Spleen (tissue), 11 donors: ENCODE results near the gene RNF225. TPM values are rescaled to one million over a fixed set of nuclear protein-coding genes. Genes with fewer than 3 reads are reported as not detected.
A peak's percentile ranks its signal among the peaks of the same experiment; 100 is the strongest.

Experiments
- DNase-seq: peaks from one replicate; pipeline ENCODE4 v3.0.0-alpha.2; 2020
- H3K27ac ChIP-seq, 8 donors: fragments of 200-600 bp; sonication (generic) in 7 of 8; 1 replicate in 4 of 8; 2 replicates in 4 of 8; pipeline versions ENCODE4 v1.5.0 to v1.8.0; 2016 to 2021; ENCODE audit warnings: inconsistent platforms in 4 of 8, mild to moderate bottlenecking in 4 of 8, moderate library complexity in 1 of 8
- H3K27me3 ChIP-seq, 7 donors: fragments of 200-600 bp; sonication (generic) in 6 of 7; replicated peaks in 1 of 7; 1 replicate in 4 of 7; 2 replicates in 3 of 7; pipeline versions ENCODE4 v1.5.0 to v1.8.0; 2016 to 2021; ENCODE audit warnings: inconsistent platforms in 3 of 7, mild to moderate bottlenecking in 1 of 7
- H3K36me3 ChIP-seq, 6 donors: fragments of 200-600 bp; sonication (generic) in 5 of 6; 1 replicate in 4 of 6; 2 replicates in 2 of 6; pipeline versions ENCODE4 v1.5.0 to v1.8.0; 2016 to 2021; ENCODE audit warnings: inconsistent platforms in 2 of 6
- H3K4me1 ChIP-seq, 6 donors: fragments of 200-600 bp; sonication (generic) in 5 of 6; 1 replicate in 3 of 6; 2 replicates in 3 of 6; pipeline versions ENCODE4 v1.5.0 to v1.8.0; 2016 to 2021; ENCODE audit warnings: inconsistent platforms in 3 of 6
- H3K4me3 ChIP-seq, 8 donors: fragments of 200-600 bp; sonication (generic) in 7 of 8; 1 replicate in 4 of 8; 2 replicates in 4 of 8; pipeline versions ENCODE4 v1.5.0 to v1.8.0; 2016 to 2021; ENCODE audit warnings: inconsistent platforms in 4 of 8, mild to moderate bottlenecking in 4 of 8, moderate library complexity in 2 of 8
- H3K9me3 ChIP-seq, 8 donors: fragments of 200-600 bp; sonication (generic) in 7 of 8; 1 replicate in 4 of 8; 2 replicates in 4 of 8; pipeline versions ENCODE4 v1.5.0 to v1.8.0; 2016 to 2021; ENCODE audit warnings: inconsistent platforms in 4 of 8
- CTCF ChIP-seq, 11 experiments: fragments of 200-600 bp in 7 of 11; fragments of 450-650 bp in 4 of 11; sonication (generic) in 4 of 11; IDR thresholded peaks in 8 of 11; conservative IDR thresholded peaks in 3 of 11; 1 replicate in 7 of 11; 2 replicates in 4 of 11; pipeline versions ENCODE4 v1.4.0 to v1.8.0; 2016 to 2021; ENCODE audit warnings: antibody characterized with exemption in 11 of 11, inconsistent platforms in 4 of 11, mild to moderate bottlenecking in 1 of 11
- POLR2A ChIP-seq, 3 donors: fragments of 450-650 bp; IDR thresholded peaks; one replicate each; pipeline ENCODE4 v1.5.1; 2017; ENCODE audit warnings: antibody characterized with exemption in 3 of 3, mild to moderate bottlenecking in 1 of 3
- POLR2AphosphoS5 ChIP-seq, 3 donors: sonication (generic); formaldehyde crosslinking; IDR thresholded peaks; one replicate each; pipeline ENCODE4 v1.5.1; 2017; ENCODE audit warnings: antibody characterized with exemption in 3 of 3
- WGBS, 5 donors: extraction: QIAGEN DNeasy Blood & Tissue Kit in 3 of 5; methylation state at CpG; one replicate each; pipeline versions ENCODE4 v1.1.5 to v1.1.7; 2013 to 2018; 5-methylcytosine and 5-hydroxymethylcytosine counted together
- intact Hi-C: fragments of 100-400 bp; cut with DNase I; formaldehyde crosslinking; loops from one replicate; pipeline ENCODE4 v1.15.0; 2023; ENCODE audit warnings: low total_unique reads
- polyA plus RNA-seq, 3 donors: library from polyadenylated mRNA; stranded (reverse); fragments of 200-250 nt; gene quantifications; one replicate each; pipeline ENCODE4 v1.2.1, GENCODE V29; 2013
- total RNA-seq, 7 donors: library from RNA; depleted of rRNA in 3 of 7; stranded (reverse); fragments of >200 nt in 3 of 7; fragmentation: NEBNext Ultra II Directional in 4 of 7; extraction: Animal tissue kit (Norgen Biotek cat#: 25700) in 4 of 7; gene quantifications; one replicate each; pipeline versions ENCODE4 v1.1.0 to v1.2.1, GENCODE V29; 2016 to 2021
- donor health status: healthy with polysubstance abuse.
- donor health status: DM: no; HTN: no; CAD: no; lungs with moderate emphysema.
- donor health status: DM: no; HTN: no; CAD: no.
- donor health status: Bipolar disorder and iron deficiency.
- donor health status: healthy.
- donor health status: DM: no; HTN: no; CAD: no.
- donor health status: DM: yes; HTN: yes; CAD: no.

The RNF225 gene
- total and polyA plus RNA-seq, 10 donors, result not detected

GRCh38 chr19:58362272-58362994, 33.0 kb upstream of the RNF225 start, which contains the start of gene ZNF497:
TSS of gene ZNF497 (minus strand) at chr19:58362751. CDS start at chr19:58357635, 5,116 bp downstream.
- Histone ChIP-seq H3K36me3 (peaks cover 0 to under 1% (median 0%) of the 10 kb centered on the region in 6 donors), H3K4me1 (peaks cover 7 to 41% (median 31%) of the 10 kb centered on the region in 6 donors), H3K27me3 (peaks cover 0 to 4% (median 0%) of the 10 kb centered on the region in 7 donors), H3K4me3 (peak within 1 kb of the TSS; percentile 60 to 95 (median 84)), H3K27ac (peak within 1 kb of the TSS; percentile 88 to 96 (median 92)), H3K9me3 (no peaks in the 10 kb centered on the region)
- TF ChIP-seq POLR2A (IDR thresholded peaks at IDR 0.05), result peak in 1 of 3 donors; percentile 13
- TF ChIP-seq CTCF (IDR thresholded peaks at IDR 0.05 in 8 of 11, conservative IDR thresholded peaks at IDR 0.05 in 3 of 11), result peak in 4 of 11 experiments; percentile 17 to 42 (median 34)
- TF ChIP-seq POLR2AphosphoS5 (IDR thresholded peaks at IDR 0.05), result peak in 2 of 3 donors; percentile 83 to 95
- DNase-seq, result peak; percentile 100
- 0 to 1% (median 0%) methylated on average over 21 to 74 of the region's 74 CpGs for WGBS, 5 donors
- intact Hi-C loops, result no loop called here

- TF ChIP-seq CTCF (IDR thresholded peaks at IDR 0.05 in 8 of 11, conservative IDR thresholded peaks at IDR 0.05 in 3 of 11), result no peak
- TF ChIP-seq POLR2AphosphoS5 (IDR thresholded peaks at IDR 0.05), result no peak
- TF ChIP-seq POLR2A (IDR thresholded peaks at IDR 0.05), result no peak
- H3K4me1 ChIP-seq, result peaks cover 5 to 36% (median 24%) of the 10 kb centered on the region in 6 donors
- WGBS, 5 donors, result 26 to 42% (median 38%) methylated on average over 5 of the region's 5 CpGs
- H3K9me3 ChIP-seq, result no peaks in the 10 kb centered on the region
- H3K27ac ChIP-seq, result no peak overlapping the region
- no peak for DNase-seq
- H3K36me3 ChIP-seq, result peaks cover 0 to 18% (median 0%) of the 10 kb centered on the region in 6 donors
- intact Hi-C loops, result no loop called here
- no peak overlapping the region for H3K4me3 ChIP-seq
- no peaks in the 10 kb centered on the region for H3K27me3 ChIP-seq
These were observed 31.3 kb upstream of the RNF225 start for GRCh38 chr19:58364146-58364545.

GRCh38 chr19:58366585-58367430, 28.6 kb upstream of the RNF225 start:
- TF ChIP-seq POLR2AphosphoS5 (IDR thresholded peaks at IDR 0.05) (no peak), POLR2A (IDR thresholded peaks at IDR 0.05) (no peak), CTCF (IDR thresholded peaks at IDR 0.05 in 8 of 11, conservative IDR thresholded peaks at IDR 0.05 in 3 of 11) (no peak)
- H3K4me1 ChIP-seq, result peaks cover 2 to 26% (median 17%) of the 10 kb centered on the region in 6 donors
- 89 to 93% (median 91%) methylated on average over 27 to 32 of the region's 32 CpGs for WGBS, 5 donors
- no peak overlapping the region for H3K4me3 ChIP-seq
- DNase-seq, result no peak
- no peaks in the 10 kb centered on the region for H3K27me3 ChIP-seq
- H3K36me3 ChIP-seq, result peaks cover 0 to 18% (median 0%) of the 10 kb centered on the region in 6 donors
- H3K27ac ChIP-seq, result no peak overlapping the region
- no peaks in the 10 kb centered on the region for H3K9me3 ChIP-seq
- intact Hi-C loops, result no loop called here
